Measurements from ENCODE around the gene FAM13A.

FAM13A gene

DNA sequence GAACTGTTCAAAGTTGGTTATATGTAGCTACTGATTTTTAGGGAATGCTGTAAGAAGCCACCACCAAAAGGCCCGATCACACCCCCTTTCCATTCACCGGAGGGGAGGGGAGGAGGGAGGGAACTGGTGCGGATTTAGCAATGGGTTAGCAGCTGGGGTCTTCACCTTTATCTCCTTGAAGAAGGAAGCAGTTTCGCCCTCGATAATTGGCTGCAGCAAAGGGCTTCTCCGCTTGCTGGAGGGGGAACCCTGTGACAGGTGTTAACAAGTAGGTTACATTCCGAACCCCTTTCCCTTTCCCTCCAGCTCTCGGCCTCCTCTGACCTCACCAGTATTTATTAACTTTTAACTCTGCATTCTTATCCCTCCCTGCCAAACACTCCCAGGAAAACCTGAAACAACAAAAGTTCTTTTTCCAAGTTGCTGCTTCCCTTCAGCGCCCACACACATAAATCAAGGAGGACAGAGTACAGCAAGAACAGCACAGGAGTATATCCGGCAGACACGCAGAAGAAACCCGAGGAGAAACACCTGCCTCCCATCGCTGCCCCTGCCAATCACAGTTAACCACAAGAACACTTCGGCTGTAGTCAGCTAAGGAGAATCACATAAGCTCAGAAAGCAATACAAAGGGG is 319.6 kb downstream of the FAM13A start:
- DNase-seq = peak; percentile 21

DNA sequence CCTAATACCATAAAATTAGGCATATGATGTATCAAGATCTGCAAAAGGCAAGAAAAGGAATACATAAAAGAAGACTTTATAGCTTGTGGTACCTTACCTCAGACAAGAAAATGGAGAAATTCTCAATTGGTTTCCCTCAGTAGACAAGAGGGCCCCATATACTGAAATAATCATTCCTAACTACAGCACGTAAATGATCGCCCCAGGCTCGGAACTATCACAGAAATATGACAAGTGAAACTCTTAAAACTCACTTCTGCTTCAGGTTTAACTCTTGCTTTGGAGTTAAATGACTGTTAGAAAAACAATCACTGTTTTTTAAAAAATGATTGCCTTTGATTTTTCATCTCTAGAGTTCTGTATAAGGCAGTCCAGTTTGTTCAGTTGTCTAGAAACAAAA is 320.7 kb downstream of the FAM13A start:
- no peak for DNase-seq

DNA sequence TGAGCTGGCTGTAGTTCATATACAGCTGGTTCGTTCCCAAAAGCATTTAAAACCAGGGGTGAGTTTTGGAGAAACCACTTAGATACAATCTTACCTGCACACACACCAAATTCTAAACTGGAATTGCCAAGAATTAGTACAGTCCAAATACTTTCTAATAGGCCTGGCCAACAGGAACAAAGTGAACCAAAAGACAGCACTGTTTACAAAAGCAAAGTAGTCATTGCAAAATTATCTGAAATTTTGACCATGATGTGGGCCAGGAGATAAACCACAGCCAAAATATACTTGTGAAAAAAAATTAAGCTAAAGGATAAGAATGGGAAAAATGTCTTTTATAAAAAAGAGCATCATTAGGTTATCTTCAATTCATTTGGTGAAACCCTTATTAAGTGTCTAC is 321.4 kb downstream of the FAM13A start:
- no peak for DNase-seq

- no peak for DNase-seq
Measured at GRCh38 chr4:88734403-88734949, 322.5 kb downstream of the FAM13A start.

DNA sequence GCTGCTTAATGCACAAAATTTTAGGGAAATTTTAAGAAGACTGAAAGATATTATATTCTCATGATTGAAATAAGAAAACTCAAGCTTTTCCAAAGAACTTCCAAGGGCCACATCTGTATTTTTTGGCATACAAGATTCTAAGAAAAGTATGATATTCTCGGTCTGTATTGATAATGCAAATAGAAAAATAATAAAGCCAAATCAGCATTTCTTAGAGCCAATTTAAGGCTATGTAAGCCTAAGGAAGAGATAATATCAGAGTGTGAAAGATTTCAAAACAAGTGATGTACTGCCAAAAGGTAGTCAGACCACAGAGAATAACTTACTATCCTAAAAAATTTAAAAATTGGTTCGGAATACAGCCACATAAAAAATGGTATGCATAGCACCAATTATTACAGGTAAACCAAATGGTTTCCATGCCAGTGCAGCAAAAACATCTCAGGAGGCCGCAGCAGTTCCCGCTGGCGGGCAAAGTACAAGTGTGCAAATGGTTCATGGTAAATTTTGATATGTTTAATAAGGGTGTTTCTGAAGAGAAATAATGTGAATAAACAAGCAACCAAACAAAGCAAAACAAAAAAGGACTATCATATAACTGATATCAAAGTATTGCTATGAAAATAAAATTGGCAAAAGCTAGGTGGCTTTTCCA is 324.1 kb downstream of the FAM13A start:
- DNase-seq = no peak

GRCh38 chr4:88731381-88731780 is 325.6 kb downstream of the FAM13A start:
- peak; percentile 71 for DNase-seq

DNA sequence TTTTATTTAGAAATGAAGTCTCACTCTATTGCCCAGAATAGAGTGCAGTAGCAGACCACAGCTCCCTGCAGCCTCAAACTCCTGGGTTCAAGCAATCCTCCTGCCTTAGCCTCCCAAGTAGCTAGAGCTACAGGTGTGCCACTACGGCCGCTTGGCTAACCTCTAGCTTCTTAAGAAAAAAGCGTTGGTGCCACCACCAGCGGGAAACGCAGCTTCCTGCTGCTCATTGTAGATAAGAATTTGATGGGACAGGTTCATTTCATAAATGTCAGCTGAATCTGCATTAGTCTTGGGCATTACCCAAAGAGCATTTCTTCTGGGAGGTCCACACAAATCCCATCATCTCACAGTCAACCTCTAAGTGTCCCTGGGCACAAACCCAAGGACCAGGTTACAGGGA is 326.2 kb downstream of the FAM13A start:
- no peak for DNase-seq

DNA sequence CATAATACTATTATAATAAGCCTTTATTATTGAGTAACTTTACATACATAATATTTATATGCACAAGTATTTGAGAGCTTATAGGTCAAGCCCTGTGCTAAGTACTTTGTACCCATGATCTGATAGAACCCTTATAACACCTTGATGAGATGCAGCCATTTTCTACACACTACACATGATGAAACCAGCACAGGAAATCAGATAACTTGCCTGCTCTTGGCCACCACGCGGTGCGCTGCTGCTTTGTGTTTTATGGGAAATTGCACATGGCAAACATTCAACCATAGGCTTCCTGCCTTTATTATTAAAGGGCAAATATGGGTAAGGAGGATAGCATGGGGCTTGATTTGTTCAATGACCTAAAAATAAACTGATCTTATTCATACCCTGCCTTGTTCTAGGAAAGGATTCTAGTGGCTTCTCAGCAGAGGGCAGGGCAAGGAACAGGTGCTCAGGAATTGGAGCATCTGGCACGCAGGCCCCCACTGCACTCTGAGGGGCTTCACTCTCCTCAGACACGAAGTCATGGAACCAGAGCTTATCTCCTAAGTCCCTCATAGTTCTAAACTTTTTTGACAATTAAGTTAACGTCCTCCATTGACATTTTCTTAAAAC is 327.7 kb downstream of the FAM13A start:
- no peak for DNase-seq

DNA sequence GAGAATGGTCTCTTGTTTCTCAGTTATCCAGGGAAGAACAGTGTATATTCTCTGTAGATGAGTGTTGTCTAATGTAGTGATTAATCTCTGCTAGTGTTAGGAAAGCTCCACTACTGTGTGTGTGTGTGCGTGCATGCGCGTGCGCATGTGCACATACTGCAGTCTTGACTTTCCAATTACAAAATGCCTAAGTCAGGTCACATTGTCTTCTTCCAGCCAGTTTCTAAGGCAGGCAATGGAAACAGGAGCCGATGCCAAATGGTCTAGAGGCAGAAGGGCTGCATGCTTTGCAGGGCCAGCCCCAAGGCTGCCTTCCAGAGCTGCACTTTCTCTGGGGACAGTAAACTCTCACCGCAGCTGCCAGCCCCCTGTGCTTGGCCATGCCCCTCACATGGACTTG is 328.8 kb downstream of the FAM13A start:
- DNase-seq = no peak

DNA sequence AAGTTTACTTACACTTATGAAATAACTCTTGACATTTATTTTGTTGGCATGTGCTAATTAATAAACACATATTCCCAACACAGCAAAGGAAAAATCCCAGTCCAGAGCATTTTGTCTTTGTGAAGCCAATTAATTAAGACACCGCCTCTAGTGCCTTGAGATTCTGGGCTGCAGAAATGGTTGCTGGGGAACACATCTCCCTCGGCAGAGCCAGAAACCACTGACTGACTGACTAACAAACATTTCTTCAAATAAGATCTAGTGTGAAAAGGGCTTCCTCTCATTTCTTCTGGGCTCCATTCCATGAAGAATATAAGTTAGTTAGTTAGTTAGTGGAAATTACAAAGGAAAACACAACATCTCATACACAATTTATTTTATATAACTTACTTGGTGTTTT is 331.0 kb downstream of the FAM13A start:
- no peak for DNase-seq

DNA sequence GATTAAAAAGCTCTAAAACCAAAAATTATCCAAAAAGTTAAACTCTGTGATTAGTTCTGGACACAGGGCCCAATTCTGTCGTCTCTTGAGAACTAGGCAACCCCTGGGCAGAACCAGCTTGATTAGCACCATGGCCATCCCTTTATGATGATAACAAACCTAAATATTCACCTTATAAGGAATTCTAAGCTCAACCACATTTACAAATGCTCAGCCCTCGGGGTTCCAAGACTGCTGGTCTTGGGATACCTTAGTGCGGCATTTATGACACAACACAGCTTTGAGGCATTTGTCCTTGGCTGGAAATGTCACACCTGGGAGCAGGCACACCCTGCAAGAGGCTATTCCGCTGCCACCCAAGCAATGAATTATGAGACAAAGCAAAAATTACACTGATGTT is 331.8 kb downstream of the FAM13A start:
- no peak for DNase-seq

GRCh38 chr4:88724406-88724805 is 332.6 kb downstream of the FAM13A start:
- DNase-seq = no peak

- DNase-seq = no peak
Measured at GRCh38 chr4:88722828-88723227, 334.2 kb downstream of the FAM13A start.

GRCh38 chr4:88722276-88722780 is 334.7 kb downstream of the FAM13A start:
- no peak for DNase-seq

GRCh38 chr4:88720451-88721428 is 336.2 kb downstream of the FAM13A start:
- no peak for DNase-seq

- DNase-seq = no peak
Measured at GRCh38 chr4:88719381-88719780, 337.6 kb downstream of the FAM13A start.

- DNase-seq = no peak
Measured at GRCh38 chr4:88718098-88718497, 338.9 kb downstream of the FAM13A start.

DNA sequence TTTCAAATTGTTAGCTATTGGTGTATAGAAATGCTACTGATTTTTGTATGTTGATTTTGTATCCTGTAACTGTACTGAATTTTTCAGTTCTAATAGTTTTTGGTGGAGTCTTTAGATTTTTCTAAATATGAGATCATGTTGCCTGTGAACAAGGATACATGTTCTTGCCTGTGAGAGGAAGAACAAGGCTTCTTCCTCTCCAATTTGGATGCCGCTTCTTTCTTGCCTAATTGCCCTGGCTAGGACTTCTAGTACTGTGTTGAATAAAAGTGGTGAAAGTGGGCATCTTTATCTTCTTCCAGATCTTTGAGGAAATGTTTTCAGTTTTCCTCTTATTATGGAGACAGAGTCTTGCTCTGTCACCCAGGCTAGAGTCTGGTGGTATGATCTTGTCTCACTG is 343.2 kb downstream of the FAM13A start:
- no peak for DNase-seq

DNA sequence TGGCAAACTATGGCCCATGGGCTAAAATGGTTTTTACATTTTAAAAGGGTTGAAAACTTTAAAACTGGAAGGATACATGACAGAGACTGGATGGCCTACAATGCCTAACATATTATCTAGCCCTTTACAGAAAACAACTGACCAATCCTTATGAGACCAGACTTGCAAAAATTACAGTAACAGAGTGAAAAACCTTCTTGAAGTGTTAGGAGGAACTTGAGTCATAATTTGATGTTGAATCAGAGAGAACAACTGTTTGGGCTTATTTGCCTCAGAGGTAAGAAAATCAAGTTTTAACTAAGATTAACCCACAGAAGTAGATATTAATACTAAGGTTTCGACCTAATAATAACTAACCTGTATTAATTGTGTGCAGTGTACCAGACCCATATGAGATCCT is 347.0 kb downstream of the FAM13A start:
- no peak for DNase-seq

DNA sequence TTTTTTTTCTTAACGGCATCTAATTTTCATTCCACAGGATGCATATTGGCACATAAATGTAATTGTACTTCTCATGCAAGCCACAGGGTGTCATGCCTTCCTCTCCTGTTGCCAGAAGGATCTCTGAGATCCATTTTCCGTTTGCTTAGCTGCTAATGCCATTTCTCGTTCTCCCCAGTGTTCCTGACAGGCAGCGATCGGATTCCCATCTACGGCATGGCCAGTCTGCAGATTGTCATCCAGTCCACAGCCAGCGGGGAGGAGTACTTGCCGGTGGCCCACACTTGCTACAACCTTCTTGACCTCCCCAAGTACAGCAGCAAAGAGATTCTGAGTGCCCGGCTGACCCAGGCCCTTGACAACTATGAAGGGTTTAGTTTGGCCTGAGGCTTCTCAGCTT is 350.4 kb downstream of the FAM13A start:
- DNase-seq = peak; percentile 71

DNA sequence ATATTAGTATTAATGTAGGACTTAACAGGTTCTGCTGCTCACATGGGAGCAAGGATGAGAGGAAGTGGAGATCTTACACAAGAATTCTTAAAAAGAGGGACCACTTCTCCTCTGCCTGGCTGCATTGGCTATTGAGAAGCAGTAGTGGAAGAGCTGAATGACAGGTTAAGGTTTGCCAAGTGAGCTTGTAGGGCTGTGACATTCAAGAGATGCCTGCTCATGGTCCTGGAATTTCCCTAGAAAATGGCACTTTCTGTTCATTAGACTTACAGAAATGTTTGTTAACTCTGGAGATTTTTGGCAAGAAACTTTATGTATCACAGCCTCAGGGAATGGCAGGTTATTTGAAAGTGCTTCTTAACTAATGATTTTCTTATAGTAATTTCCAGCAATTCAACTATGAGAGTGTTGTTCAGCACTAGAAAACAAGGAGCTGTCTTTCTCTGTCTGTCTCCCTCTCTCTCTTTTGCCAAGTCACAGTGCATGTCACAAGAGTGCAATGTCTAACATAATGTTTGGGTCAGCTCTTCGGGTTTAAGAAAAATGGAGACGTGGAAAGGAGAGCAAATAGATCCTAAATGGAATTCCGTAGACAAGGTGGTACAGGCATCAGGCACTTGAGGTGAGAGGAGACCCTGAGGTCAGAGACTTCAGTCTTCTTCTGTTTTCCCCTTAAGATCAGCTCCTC is 351.0 kb downstream of the FAM13A start:
- DNase-seq = peak; percentile 24

DNA sequence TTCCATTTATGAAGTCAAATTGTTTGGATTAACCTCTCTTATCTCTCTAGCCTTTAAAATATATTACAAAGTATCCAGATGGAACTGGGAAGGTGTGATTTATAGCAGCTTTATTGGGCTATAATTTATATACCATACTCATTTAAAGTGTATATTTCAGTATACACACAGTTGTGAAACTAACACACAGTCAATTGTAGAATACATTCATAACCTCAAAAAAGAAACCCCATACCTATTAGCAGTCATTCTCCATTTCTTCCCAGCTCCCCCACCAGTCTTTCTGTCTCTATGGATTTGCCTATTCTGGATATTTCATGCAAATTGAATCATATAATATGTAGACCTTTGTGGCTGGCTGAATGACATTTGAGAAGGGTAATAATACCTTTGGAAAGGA is 351.8 kb downstream of the FAM13A start:
- DNase-seq = no peak

Data from fibroblast of upper back skin (primary cell).